ENCODE data around the gene MAN1A1. TPM values are rescaled to one million over a fixed set of nuclear protein-coding genes. Genes with fewer than 3 reads are reported as not detected.

The MAN1A1 gene
- total and polyA plus RNA-seq, 2 experiments from 2014 or later, result 2.0 to 8.7 TPM

GRCh38 chr6:119132261-119132981 is 217.1 kb downstream of the MAN1A1 start (continued):
- TF ChIP-seq ETS1 (IDR thresholded peaks at IDR 0.05), result no peak
- TF ChIP-seq ZNF331 (CRISPR knock-in tag; IDR thresholded peaks at IDR 0.05; ENCODE audit: low read depth), result no peak

GRCh38 chr6:119129968-119130484 is 219.5 kb downstream of the MAN1A1 start:
- peaks cover 15% of the 10 kb centered on the region for H3K4me1 ChIP-seq (ENCODE audit: insufficient read depth)
- TF ChIP-seq ETS1 (IDR thresholded peaks at IDR 0.05), result no peak
- no peak for TF ChIP-seq ZNF462 (CRISPR knock-in tag; IDR thresholded peaks at IDR 0.05)
- TF ChIP-seq STAT1 (IDR thresholded peaks at IDR 0.05; ENCODE audit: unreplicated experiment), result no peak
- no peak for TF ChIP-seq CTCF (conservative IDR thresholded peaks at IDR 0.05; ENCODE audit: low read depth in 2 of 2)
- TF ChIP-seq JUNB (IDR thresholded peaks at IDR 0.05; ENCODE audit: unreplicated experiment), result no peak
- no peak for TF ChIP-seq EZH2 (IDR thresholded peaks at IDR 0.05; ENCODE audit: low read depth, unreplicated experiment)
- TF ChIP-seq CREB1 (CRISPR knock-in tag; IDR thresholded peaks at IDR 0.05; ENCODE audit: low read depth), result no peak
- TF ChIP-seq ZNF331 (CRISPR knock-in tag; IDR thresholded peaks at IDR 0.05; ENCODE audit: low read depth), result no peak
- no peak overlapping the region for H3K27ac Mint-ChIP-seq
- H4K20me1 ChIP-seq (replicated peaks; ENCODE audit: insufficient read depth), result no peaks in the 10 kb centered on the region
- ATAC-seq, result no peak
- peaks cover 10% of the 10 kb centered on the region; the same call in 2 of the 3 replicates for H3K9me3 Mint-ChIP-seq
- peaks cover 23% of the 10 kb centered on the region for H3K4me1 Mint-ChIP-seq
- H2AFZ ChIP-seq, result no peak overlapping the region
- no peaks in the 10 kb centered on the region for H3K79me2 ChIP-seq (replicated peaks; ENCODE audit: insufficient read depth)
- H3K9me2 ChIP-seq (ENCODE audit: insufficient read depth), result no peaks in the 10 kb centered on the region
- no peaks in the 10 kb centered on the region for H3F3A ChIP-seq (replicated peaks; ENCODE audit: low read depth)
- H3K36me3 ChIP-seq (ENCODE audit: insufficient read depth), result no peaks in the 10 kb centered on the region
- no peak overlapping the region for H3K4me3 Mint-ChIP-seq
- no peaks in the 10 kb centered on the region for H3K36me3 Mint-ChIP-seq (ENCODE audit: low read depth)
- H3K27me3 Mint-ChIP-seq (ENCODE audit: insufficient read depth, low read depth, poor library complexity), result peaks cover 1% of the 10 kb centered on the region
- H3K27me3 ChIP-seq (ENCODE audit: insufficient read depth), result no peaks in the 10 kb centered on the region
- H3K27ac ChIP-seq (ENCODE audit: low read depth), result no peak overlapping the region
- H3K4me3 ChIP-seq, result no peak overlapping the region
- no peak overlapping the region for H3K4me2 ChIP-seq
- DNase-seq (ENCODE audit: low spot score), result no peak
